Measurements from ENCODE around the gene KCNJ3. TPM values are rescaled to one million over a fixed set of nuclear protein-coding genes. Genes with fewer than 3 reads are reported as not detected.
"Not testable (repeated sequence)": the region's sequence is repeated elsewhere in the genome, so short reads cannot be mapped to it uniquely, and the experiment has no call there.

KCNJ3 gene
- total RNA-seq, 3 donors from 2014 or later, result 0.29 to 0.54 (median 0.38) TPM

DNA sequence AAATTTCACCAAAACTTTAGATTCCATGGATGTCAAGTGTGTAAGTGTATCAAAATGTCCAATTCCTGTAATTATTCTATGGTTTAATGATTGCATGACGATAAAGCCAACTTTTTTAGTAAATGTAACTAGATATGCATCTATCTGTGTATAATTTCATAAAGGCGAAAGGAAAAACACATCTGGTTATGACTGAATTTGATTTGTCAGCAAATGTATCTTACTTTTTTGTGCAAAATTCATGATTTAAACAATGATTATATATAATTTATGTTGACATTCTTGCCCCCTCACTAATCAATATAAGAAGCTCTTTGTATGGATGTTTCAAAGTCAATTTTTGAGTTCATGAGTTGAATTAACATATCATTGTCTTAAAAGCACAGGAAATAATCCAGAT, 138.5 kb downstream of the KCNJ3 start:
- intact Hi-C loops (cut with DNase I, micrococcal nuclease), result no loop called here
- DNase-seq (no peak), ATAC-seq (no peak)
- Histone ChIP-seq H3K4me1 (ENCODE audit: low read depth) (no peaks in the 10 kb centered on the region), H3K36me3 (ENCODE audit: low read depth) (no peaks in the 10 kb centered on the region), H3K9me3 (no peaks in the 10 kb centered on the region), H3K4me3 (no peak overlapping the region)
- TF ChIP-seq CTCF (IDR thresholded peaks at IDR 0.05), result no peak

DNA sequence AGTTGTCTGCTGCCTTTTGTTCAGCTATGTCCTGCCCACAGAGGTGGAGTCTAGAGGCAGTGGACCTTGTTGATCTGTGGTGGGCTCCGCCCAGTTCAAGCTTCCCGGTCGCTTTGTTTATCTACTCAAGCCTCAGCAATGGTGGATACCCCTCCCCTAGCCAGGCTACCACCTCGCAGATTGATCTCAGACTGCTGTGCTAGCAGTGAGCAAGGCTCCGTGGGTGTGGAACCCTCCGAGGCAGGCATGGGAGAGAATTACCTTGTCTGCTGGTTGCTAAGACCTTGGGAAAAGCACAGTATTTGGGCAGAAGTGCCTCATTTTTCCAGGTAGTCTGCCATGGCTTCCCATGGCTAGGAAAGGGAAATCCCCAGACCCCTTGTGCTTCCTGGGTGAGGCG, 146.0 kb downstream of the KCNJ3 start:
- DNase-seq, result no peak
- TF ChIP-seq CTCF (IDR thresholded peaks at IDR 0.05), result no peak
- Histone ChIP-seq H3K4me3 (no peak overlapping the region), H3K4me1 (ENCODE audit: low read depth) (no peaks in the 10 kb centered on the region), H3K9me3 (no peaks in the 10 kb centered on the region), H3K36me3 (ENCODE audit: low read depth) (no peaks in the 10 kb centered on the region)
- no peak for ATAC-seq
- intact Hi-C loops (cut with DNase I, micrococcal nuclease), result no loop called here

DNA sequence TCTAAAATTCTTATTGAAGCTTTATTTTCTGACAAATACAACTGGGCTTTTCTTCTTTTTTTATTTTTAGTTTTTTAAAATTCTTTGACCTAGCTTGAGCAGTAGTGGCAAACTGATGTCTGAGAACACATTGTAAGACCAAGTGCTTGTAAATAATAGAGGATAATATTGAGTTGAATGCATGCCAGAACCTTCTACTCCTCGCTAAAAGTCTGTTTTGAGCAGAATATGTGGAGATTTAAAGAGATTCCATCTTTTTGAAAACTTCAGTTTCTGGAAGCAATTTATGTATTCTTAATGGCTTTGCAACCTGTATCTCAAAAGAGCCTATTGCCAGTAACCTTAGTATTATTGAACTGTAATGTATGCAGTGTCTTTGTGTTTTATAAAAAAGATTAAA, 148.3 kb downstream of the KCNJ3 start:
- TF ChIP-seq CTCF (IDR thresholded peaks at IDR 0.05), result no peak
- Histone ChIP-seq H3K4me1 (ENCODE audit: low read depth) (no peaks in the 10 kb centered on the region), H3K9me3 (no peaks in the 10 kb centered on the region)

DNA sequence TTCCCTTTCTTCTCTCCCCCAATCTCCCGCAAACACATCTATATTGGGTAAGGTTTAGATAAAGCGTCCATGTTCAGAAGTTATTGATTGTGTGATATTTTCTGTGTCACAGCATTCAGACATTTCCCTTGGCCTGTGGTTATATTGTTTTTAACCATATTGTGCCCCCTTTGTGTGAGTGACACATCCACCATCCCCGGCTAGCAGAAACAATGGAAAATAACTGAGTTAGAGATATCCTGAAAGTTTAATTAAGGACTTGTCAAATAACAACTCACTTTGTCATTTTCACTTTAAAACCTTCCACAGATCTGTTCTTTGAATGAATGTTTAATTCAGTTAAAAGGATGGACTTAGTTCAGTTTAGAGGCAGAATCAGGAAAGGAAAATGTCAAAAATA, 151.0 kb downstream of the KCNJ3 start:
- Histone ChIP-seq H3K4me1 (ENCODE audit: low read depth) (no peaks in the 10 kb centered on the region), H3K36me3 (ENCODE audit: low read depth) (no peaks in the 10 kb centered on the region), H3K4me3 (no peak overlapping the region), H3K9me3 (no peaks in the 10 kb centered on the region)
- DNase-seq (no peak), ATAC-seq (no peak)
- no peak for TF ChIP-seq CTCF (IDR thresholded peaks at IDR 0.05)
- intact Hi-C loops (cut with DNase I, micrococcal nuclease), result no loop called here

More for the DNA sequence above, 148.3 kb downstream of the KCNJ3 start:
- no peak for ATAC-seq
- intact Hi-C loops (cut with DNase I, micrococcal nuclease), result no loop called here
- H3K4me3 ChIP-seq, result no peak overlapping the region
- DNase-seq, result no peak
- H3K36me3 ChIP-seq (ENCODE audit: low read depth), result no peaks in the 10 kb centered on the region

DNA sequence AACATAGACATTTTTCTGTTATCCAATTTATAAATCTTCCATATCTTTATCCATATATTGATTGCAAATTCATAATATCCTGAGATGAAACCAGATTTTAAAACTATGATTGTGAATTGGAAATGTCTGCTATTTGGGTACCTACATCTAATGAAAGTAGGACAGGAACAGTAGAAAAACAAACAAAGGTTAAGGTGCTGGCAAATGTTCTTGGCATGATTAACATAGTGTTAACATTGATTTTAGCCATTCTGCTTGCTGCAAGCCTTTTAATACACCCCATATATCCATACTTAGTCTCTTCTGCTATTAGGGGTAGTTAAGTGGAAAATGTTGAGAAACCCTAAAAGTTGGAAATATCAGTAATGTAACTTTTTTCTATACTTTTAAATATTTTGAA, 152.0 kb downstream of the KCNJ3 start:
- no peaks in the 10 kb centered on the region for H3K36me3 ChIP-seq (ENCODE audit: low read depth)
- no peaks in the 10 kb centered on the region for H3K4me1 ChIP-seq (ENCODE audit: low read depth)
- H3K9me3 ChIP-seq, result no peaks in the 10 kb centered on the region
- H3K4me3 ChIP-seq, result no peak overlapping the region
- no peak for TF ChIP-seq CTCF (IDR thresholded peaks at IDR 0.05)
- no peak for ATAC-seq
- intact Hi-C loops (cut with DNase I, micrococcal nuclease), result no loop called here
- no peak for DNase-seq

DNA sequence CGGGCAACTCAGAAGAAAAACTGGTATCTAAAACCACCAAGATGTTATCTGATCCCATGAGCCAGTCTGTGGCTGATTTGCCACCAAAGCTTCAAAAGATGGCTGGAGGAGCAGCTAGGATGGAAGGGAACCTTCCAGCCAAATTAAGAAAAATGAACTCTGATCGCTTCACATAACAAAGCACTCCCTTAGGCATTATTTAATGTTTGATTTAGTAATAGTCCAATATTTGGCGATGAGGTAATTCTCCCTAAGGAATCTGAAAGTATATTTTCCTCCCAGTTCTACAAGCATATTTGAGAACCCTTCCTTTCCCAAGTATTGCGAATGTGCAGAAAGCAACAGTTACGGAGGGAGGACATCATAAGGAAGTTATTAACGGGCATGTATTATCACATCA, 156.6 kb downstream of the KCNJ3 start:
- intact Hi-C loops (cut with DNase I, micrococcal nuclease), result no loop called here

GRCh38 chr2:154867151-154867550, 168.7 kb downstream of the KCNJ3 start:
- H3K9me3 ChIP-seq; ATAC-seq; DNase-seq; H3K4me1 ChIP-seq (ENCODE audit: low read depth); intact Hi-C loops (cut with DNase I, micrococcal nuclease); H3K4me3 ChIP-seq; H3K36me3 ChIP-seq (ENCODE audit: low read depth): not testable (repeated sequence)

More for the DNA sequence above, 156.6 kb downstream of the KCNJ3 start:
- DNase-seq (no peak), ATAC-seq (no peak)
- no peak for TF ChIP-seq CTCF (IDR thresholded peaks at IDR 0.05)
- no peaks in the 10 kb centered on the region for H3K36me3 ChIP-seq (ENCODE audit: low read depth)
- H3K9me3 ChIP-seq, result no peaks in the 10 kb centered on the region
- no peaks in the 10 kb centered on the region for H3K4me1 ChIP-seq (ENCODE audit: low read depth)
- H3K4me3 ChIP-seq, result no peak overlapping the region

Data from mucosa of descending colon (tissue), 3 donors.